Rectal smooth muscle tissue (tissue), 1 donor: ENCODE results near the gene TRIM29.

Source experiments
- H3K27ac ChIP-seq: one replicate; pipeline ENCODE4 v1.7.0; 2013; ENCODE audit warnings: low read depth, low read length, inconsistent platforms
- H3K27me3 ChIP-seq: one replicate; pipeline ENCODE4 v1.7.0; 2013; ENCODE audit warnings: low read length; ENCODE audit not compliant: control insufficient read depth, insufficient read depth
- H3K36me3 ChIP-seq: one replicate; pipeline ENCODE4 v1.7.0; 2013; ENCODE audit warnings: low read length; ENCODE audit not compliant: control insufficient read depth, insufficient read depth
- H3K4me1 ChIP-seq: one replicate; pipeline ENCODE4 v1.7.0; 2013; ENCODE audit warnings: low read length; ENCODE audit not compliant: control insufficient read depth, insufficient read depth
- H3K4me3 ChIP-seq: one replicate; pipeline ENCODE4 v1.7.0; 2013; ENCODE audit warnings: low read length
- H3K9ac ChIP-seq: one replicate; pipeline ENCODE4 v1.7.0; 2013; ENCODE audit warnings: low read length

Gene TRIM29

GRCh38 chr11:120089036-120090001 is 48.6 kb downstream of the TRIM29 start:
- Histone ChIP-seq H3K9ac (no peak overlapping the region), H3K27ac (no peak overlapping the region)

GRCh38 chr11:120088056-120088455 is 49.9 kb downstream of the TRIM29 start:
- Histone ChIP-seq H3K27me3 (no peaks in the 10 kb centered on the region), H3K4me1 (no peaks in the 10 kb centered on the region), H3K27ac (no peak overlapping the region), H3K4me3 (no peak overlapping the region), H3K9ac (no peak overlapping the region), H3K36me3 (no peaks in the 10 kb centered on the region)

More at GRCh38 chr11:120089036-120090001, 48.6 kb downstream of the TRIM29 start:
- Histone ChIP-seq H3K4me1 (no peaks in the 10 kb centered on the region), H3K36me3 (no peaks in the 10 kb centered on the region), H3K4me3 (no peak overlapping the region), H3K27me3 (no peaks in the 10 kb centered on the region)

- Histone ChIP-seq H3K4me1 (no peaks in the 10 kb centered on the region), H3K36me3 (no peaks in the 10 kb centered on the region), H3K9ac (no peak overlapping the region), H3K27me3 (no peaks in the 10 kb centered on the region), H3K4me3 (no peak overlapping the region), H3K27ac (no peak overlapping the region)
These were observed 51.3 kb downstream of the TRIM29 start for GRCh38 chr11:120086651-120087050.

GRCh38 chr11:120079750-120080610 is 57.9 kb downstream of the TRIM29 start:
- H3K36me3 ChIP-seq: no peaks in the 10 kb centered on the region
- H3K4me1 ChIP-seq: no peaks in the 10 kb centered on the region
- H3K4me3 ChIP-seq: no peak overlapping the region
- H3K27me3 ChIP-seq: no peaks in the 10 kb centered on the region
- no peak overlapping the region for H3K27ac ChIP-seq
- H3K9ac ChIP-seq: no peak overlapping the region

DNA sequence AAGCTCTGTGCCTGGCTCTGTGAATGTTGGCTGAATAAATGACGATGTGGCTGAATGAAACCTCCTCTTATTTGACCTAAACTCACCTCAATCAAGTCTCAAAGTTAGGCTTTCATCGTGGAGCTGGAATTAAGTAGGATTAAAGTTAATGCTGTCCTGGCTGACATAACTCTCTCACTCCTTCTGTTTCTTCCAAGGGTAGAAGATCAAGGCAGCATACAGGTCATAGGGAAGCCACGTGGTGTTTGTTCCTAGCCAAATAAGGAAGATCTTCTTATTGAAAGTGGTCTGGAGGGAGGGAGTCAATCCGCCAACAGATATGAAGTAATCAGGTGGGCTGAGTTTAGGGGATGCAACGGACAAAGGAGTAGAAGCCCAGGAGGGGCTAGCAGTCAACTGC is 59.5 kb downstream of the TRIM29 start:
- Histone ChIP-seq H3K4me3 (no peak overlapping the region), H3K27me3 (no peaks in the 10 kb centered on the region), H3K36me3 (no peaks in the 10 kb centered on the region), H3K9ac (no peak overlapping the region), H3K4me1 (no peaks in the 10 kb centered on the region), H3K27ac (no peak overlapping the region)

DNA sequence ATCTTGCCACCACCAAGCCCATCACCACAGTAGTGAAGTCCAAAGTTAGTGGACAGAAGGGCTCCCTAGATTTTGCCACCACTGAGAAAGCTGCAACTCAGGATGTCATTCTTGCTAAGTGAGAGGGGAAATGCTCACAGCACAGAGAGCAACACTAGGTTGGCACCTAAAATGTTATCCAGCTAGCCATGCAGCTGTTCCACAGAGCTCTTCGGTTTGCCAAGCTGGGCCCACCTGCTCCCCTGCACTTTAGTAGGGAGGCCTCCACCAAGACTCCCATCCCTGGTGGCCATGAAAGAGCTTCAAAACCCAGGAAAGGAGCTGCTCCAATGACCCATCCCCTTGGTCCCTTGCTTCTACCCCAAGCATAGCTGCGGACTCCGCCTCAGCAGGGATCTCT is 63.8 kb downstream of the TRIM29 start:
- Histone ChIP-seq H3K4me3 (no peak overlapping the region), H3K36me3 (no peaks in the 10 kb centered on the region), H3K27me3 (no peaks in the 10 kb centered on the region), H3K9ac (no peak overlapping the region), H3K4me1 (no peaks in the 10 kb centered on the region), H3K27ac (no peak overlapping the region)

DNA sequence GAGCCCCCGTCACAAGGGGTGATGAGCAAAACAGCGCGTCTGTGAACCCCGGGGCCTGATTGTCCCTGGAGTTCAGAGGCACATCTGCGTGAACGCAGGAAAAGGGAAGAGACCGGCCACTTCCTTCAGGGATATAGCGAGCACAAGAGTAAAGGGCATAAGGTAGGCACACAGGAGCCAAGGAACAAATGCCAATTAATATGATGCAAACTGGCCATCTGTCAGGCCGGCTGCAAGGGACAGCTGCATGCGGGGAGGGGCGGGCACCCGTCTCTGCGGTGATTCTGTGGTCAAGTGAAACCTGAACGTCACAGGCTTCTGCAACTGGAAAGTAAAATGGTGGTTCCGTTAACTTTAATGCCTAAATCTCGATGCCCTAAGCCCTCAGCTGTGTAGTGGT is 64.7 kb downstream of the TRIM29 start:
- Histone ChIP-seq H3K9ac (no peak overlapping the region), H3K27ac (no peak overlapping the region), H3K4me1 (no peaks in the 10 kb centered on the region), H3K36me3 (no peaks in the 10 kb centered on the region), H3K27me3 (no peaks in the 10 kb centered on the region), H3K4me3 (no peak overlapping the region)

DNA sequence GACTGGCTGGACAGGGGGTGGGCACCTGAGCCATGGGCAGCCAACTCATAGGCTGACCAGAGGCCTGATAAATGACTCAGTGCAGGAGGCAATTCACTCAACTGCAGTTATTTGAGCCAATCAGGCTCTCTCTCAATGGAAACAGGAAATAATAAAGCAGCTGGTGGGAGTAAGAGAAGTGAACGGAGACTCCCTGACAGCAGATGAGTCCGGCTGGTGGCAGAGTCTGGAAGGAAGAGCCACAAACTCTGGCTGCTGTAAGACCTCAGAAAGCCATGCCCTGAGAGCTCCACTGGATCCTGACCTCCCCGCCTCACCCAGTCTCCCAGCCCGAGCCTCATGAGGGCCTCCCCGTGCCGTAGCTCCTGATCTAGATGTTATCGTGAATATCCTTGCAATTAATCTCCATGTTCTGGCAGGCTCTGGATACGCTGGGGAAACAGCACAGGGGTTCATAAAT is 69.8 kb downstream of the TRIM29 start:
- Histone ChIP-seq H3K4me3 (no peak overlapping the region), H3K27ac (no peak overlapping the region), H3K9ac (no peak overlapping the region), H3K36me3 (no peaks in the 10 kb centered on the region), H3K4me1 (no peaks in the 10 kb centered on the region), H3K27me3 (peaks cover 2% of the 10 kb centered on the region)

DNA sequence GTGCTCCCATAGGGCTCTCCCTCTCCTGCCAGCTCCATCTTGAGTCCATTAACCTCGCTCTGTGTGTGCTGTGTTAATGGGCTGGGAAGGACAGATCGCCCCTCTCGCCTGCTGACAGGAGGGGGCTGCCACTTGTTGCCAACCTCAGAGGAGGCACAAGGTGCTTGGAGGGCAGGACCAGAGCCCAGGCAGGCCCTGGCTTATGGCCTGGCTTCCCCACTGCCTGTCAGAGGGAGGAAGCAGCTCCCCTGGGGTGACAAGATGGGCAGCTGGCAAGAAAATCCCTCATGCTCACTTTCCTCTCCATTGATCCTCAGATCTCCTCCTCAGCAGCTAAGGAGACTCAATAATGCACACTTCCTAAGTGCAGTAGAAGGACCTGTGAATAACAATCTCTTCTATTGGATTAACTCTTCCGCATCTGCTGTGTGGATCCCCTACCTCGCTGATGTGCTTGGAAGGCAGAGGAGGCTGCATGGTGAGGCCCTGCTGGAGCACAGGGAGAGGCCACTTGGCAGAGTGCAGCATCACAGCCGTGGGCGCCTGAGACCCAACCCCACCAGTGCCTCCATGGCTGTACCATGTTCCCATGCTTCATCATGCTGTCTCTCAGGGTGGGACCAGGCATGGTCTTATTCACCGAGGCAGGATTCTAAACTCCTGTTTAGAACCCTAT is 70.3 kb downstream of the TRIM29 start:
- no peaks in the 10 kb centered on the region for H3K4me1 ChIP-seq
- H3K27ac ChIP-seq: no peak overlapping the region
- H3K9ac ChIP-seq: no peak overlapping the region
- no peaks in the 10 kb centered on the region for H3K36me3 ChIP-seq
- H3K27me3 ChIP-seq: peaks cover 2% of the 10 kb centered on the region
- no peak overlapping the region for H3K4me3 ChIP-seq

- no peaks in the 10 kb centered on the region for H3K4me1 ChIP-seq
- H3K27ac ChIP-seq: no peak overlapping the region
- no peak overlapping the region for H3K9ac ChIP-seq
- peaks cover 2% of the 10 kb centered on the region for H3K27me3 ChIP-seq
- no peak overlapping the region for H3K4me3 ChIP-seq
- no peaks in the 10 kb centered on the region for H3K36me3 ChIP-seq
These were observed 71.0 kb downstream of the TRIM29 start for GRCh38 chr11:120066738-120067437.

DNA sequence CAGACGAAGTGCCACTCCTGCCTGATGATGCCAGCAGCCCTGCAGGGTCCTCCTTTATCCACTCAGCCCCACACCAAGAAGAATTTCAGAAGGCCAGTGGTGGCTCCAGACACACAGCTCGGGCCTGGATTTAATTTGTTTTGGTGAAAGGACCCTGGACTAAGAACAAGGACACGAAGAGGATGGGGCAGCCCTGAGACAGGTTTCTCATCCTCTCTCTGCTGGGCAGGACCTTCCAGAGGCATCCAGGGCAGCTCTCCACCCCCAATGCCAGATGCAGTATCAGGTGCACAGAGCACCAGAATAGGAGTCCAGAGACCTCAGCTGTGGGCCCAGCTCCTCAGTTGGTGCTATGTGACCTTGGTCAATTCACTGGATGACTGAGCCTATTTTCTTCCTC is 72.0 kb downstream of the TRIM29 start:
- Histone ChIP-seq H3K4me1 (no peaks in the 10 kb centered on the region), H3K4me3 (no peak overlapping the region), H3K27me3 (peaks cover 2% of the 10 kb centered on the region), H3K36me3 (no peaks in the 10 kb centered on the region), H3K27ac (no peak overlapping the region), H3K9ac (no peak overlapping the region)
